SU-DHL-6 (cell line): ENCODE data around the gene HACL1.

ENCODE experiments used
- H2AFZ ChIP-seq: fragments of 200-600 bp; sonication (generic); 2 replicates; pipeline ENCODE4 v1.6.1; 2014; ENCODE audit warnings: low read depth, mild to moderate bottlenecking, moderate library complexity, mixed read lengths, antibody characterized with exemption, low read length; ENCODE audit not compliant: severe bottlenecking
- H3F3A ChIP-seq: fragments of 200-600 bp; shearing (Covaris generic); 2 replicates; pipeline ENCODE4 v1.6.0; 2016; ENCODE audit warnings: antibody characterized with exemption, mild to moderate bottlenecking; ENCODE audit not compliant: insufficient read depth
- H3K27ac ChIP-seq: fragments of 200-600 bp; sonication (generic); 2 replicates; pipeline ENCODE4 v1.5.1; 2016; ENCODE audit warnings: low read depth, mild to moderate bottlenecking, low read length, moderate library complexity, mixed read lengths
- H3K27me3 ChIP-seq: fragments of 200-600 bp; sonication (generic), shearing (Covaris generic); 2 replicates; pipeline ENCODE4 v1.6.0; 2014; ENCODE audit warnings: mild to moderate bottlenecking, low read length
- H3K36me3 ChIP-seq: fragments of 200-600 bp; sonication (generic); 2 replicates; pipeline ENCODE4 v1.6.1; 2014; ENCODE audit warnings: mild to moderate bottlenecking, low read length, mixed read lengths
- H3K4me2 ChIP-seq: fragments of 300-600, 200-600 bp; shearing (Covaris generic), sonication (generic); 2 replicates; pipeline ENCODE4 v1.6.0; 2014; ENCODE audit warnings: low read length, low read depth, mild to moderate bottlenecking; ENCODE audit not compliant: poor library complexity, severe bottlenecking
- H3K4me3 ChIP-seq: fragments of 200-600 bp; sonication (generic); 2 replicates; pipeline ENCODE4 v1.5.1; 2014; ENCODE audit warnings: antibody characterized with exemption, low read length, mild to moderate bottlenecking, mixed read lengths; ENCODE audit not compliant: insufficient read depth, poor library complexity, severe bottlenecking
- H3K79me2 ChIP-seq: fragments of 200-600 bp; sonication (generic); 2 replicates; pipeline ENCODE4 v1.6.1; 2014; ENCODE audit warnings: mild to moderate bottlenecking, low read length, moderate library complexity; ENCODE audit not compliant: insufficient read depth
- H3K9ac ChIP-seq: fragments of 200-600 bp; sonication (generic); 2 replicates; pipeline ENCODE4 v1.7.0; 2014; ENCODE audit warnings: mild to moderate bottlenecking, low read length
- H3K9me2 ChIP-seq: fragments of 200-600 bp; sonication (generic); replicated peaks from 2 replicates; pipeline ENCODE4 v1.6.1; 2014; ENCODE audit warnings: low read length; ENCODE audit not compliant: insufficient read depth
- H3K9me3 ChIP-seq: fragments of 200-600 bp; sonication (generic); 2 replicates; pipeline ENCODE4 v1.6.1; 2014; ENCODE audit warnings: low read length, mixed read lengths; ENCODE audit not compliant: insufficient read depth
- H4K20me1 ChIP-seq: fragments of 200-600 bp; sonication (generic); 2 replicates; pipeline ENCODE4 v1.6.1; 2014; ENCODE audit warnings: low read depth, mild to moderate bottlenecking, antibody characterized with exemption, low read length, moderate library complexity, mixed read lengths
- CTCF ChIP-seq: fragments of 200-600 bp; sonication (generic); IDR thresholded peaks from one replicate; pipeline ENCODE4 v1.5.1; 2017; ENCODE audit warnings: antibody characterized with exemption, mild to moderate bottlenecking, low read length, moderate library complexity; ENCODE audit not compliant: insufficient read depth, poor library complexity, severe bottlenecking
- EZH2phosphoT487 ChIP-seq: fragments of 200-600 bp; sonication (generic), shearing (Covaris generic); conservative IDR thresholded peaks from 2 replicates; pipeline ENCODE4 v1.6.1; 2018; ENCODE audit warnings: mild to moderate bottlenecking, antibody characterized with exemption, low read length, moderate library complexity, mixed read lengths

Gene HACL1

GRCh38 chr3:15585111-15585845, 16.1 kb downstream of the HACL1 start:
- H3K79me2 ChIP-seq: no peaks in the 10 kb centered on the region
- no peaks in the 10 kb centered on the region for H3K9me3 ChIP-seq
- no peak overlapping the region for H3K4me2 ChIP-seq
- H2AFZ ChIP-seq: no peak overlapping the region
- H3K36me3 ChIP-seq: peaks cover 7% of the 10 kb centered on the region; the same call in 1 of the 2 replicates
- H3K4me3 ChIP-seq: no peak overlapping the region
- H3F3A ChIP-seq: peaks cover 4% of the 10 kb centered on the region; the same call in 1 of the 2 replicates
- TF ChIP-seq EZH2phosphoT487 (no peak), CTCF (no peak)
- no peaks in the 10 kb centered on the region for H3K27me3 ChIP-seq
- no peak overlapping the region for H3K9ac ChIP-seq
- no peaks in the 10 kb centered on the region for H4K20me1 ChIP-seq
- no peak overlapping the region for H3K27ac ChIP-seq
- no peaks in the 10 kb centered on the region for H3K9me2 ChIP-seq

GRCh38 chr3:15581471-15582394, 19.6 kb downstream of the HACL1 start:
- Histone ChIP-seq H3K79me2 (no peaks in the 10 kb centered on the region), H3K36me3 (peaks cover 12% of the 10 kb centered on the region; the same call in 1 of the 2 replicates), H3K9ac (no peak overlapping the region), H3K9me2 (no peaks in the 10 kb centered on the region), H3K9me3 (no peaks in the 10 kb centered on the region), H3K27ac (no peak overlapping the region), H3K4me3 (no peak overlapping the region), H3F3A (peaks cover 4% of the 10 kb centered on the region; the same call in 1 of the 2 replicates), H3K27me3 (no peaks in the 10 kb centered on the region), H2AFZ (no peak overlapping the region), H4K20me1 (no peaks in the 10 kb centered on the region), H3K4me2 (no peak overlapping the region)
- TF ChIP-seq EZH2phosphoT487 (no peak), CTCF (no peak)

- Histone ChIP-seq H3F3A (no peaks in the 10 kb centered on the region), H3K27ac (no peak overlapping the region), H3K4me3 (no peak overlapping the region), H3K4me2 (no peak overlapping the region), H3K36me3 (peaks cover 12% of the 10 kb centered on the region; the same call in 1 of the 2 replicates), H4K20me1 (no peaks in the 10 kb centered on the region), H3K9me2 (no peaks in the 10 kb centered on the region), H3K9ac (no peak overlapping the region), H2AFZ (no peak overlapping the region), H3K79me2 (no peaks in the 10 kb centered on the region), H3K9me3 (no peaks in the 10 kb centered on the region), H3K27me3 (no peaks in the 10 kb centered on the region)
- TF ChIP-seq EZH2phosphoT487 (no peak), CTCF (no peak)
These were observed 22.3 kb downstream of the HACL1 start for GRCh38 chr3:15579051-15579450.
